Measurements from ENCODE around the gene SIRPB2. TPM values are rescaled to one million over a fixed set of nuclear protein-coding genes. Genes with fewer than 3 reads are reported as not detected.

The SIRPB2 gene
- total and polyA plus RNA-seq, 2 of the 4 experiments (the other 2 are of a cell fraction), result not detected

GRCh38 chr20:1462834-1463233 lies 28.4 kb downstream of the SIRPB2 start:
- TF ChIP-seq CHD1 (IDR thresholded peaks at IDR 0.05; ENCODE audit: low read depth, low read length), result no peak
- no peak for TF ChIP-seq RCOR1 (IDR thresholded peaks at IDR 0.05; ENCODE audit: insufficient replicate concordance, low read length)
- TF ChIP-seq RAD21 (IDR thresholded peaks at IDR 0.05; ENCODE audit: low read length), result no peak
- no peak for TF ChIP-seq BHLHE40 (IDR thresholded peaks at IDR 0.05; ENCODE audit: low read depth, low read length)
- no peak for TF ChIP-seq SMC3 (IDR thresholded peaks at IDR 0.05; ENCODE audit: low read depth, low read length)
- no peak for TF ChIP-seq MAFK (IDR thresholded peaks at IDR 0.05; ENCODE audit: low read depth, low read length)
- TF ChIP-seq USF2 (IDR thresholded peaks at IDR 0.05; ENCODE audit: low read depth, low read length), result no peak
- no peak for TF ChIP-seq MXI1 (IDR thresholded peaks at IDR 0.05; ENCODE audit: borderline replicate concordance, low read depth, low read length)
- no peak for TF ChIP-seq CEBPB (IDR thresholded peaks at IDR 0.05; ENCODE audit: low read depth, low read length)
- TF ChIP-seq MAZ (IDR thresholded peaks at IDR 0.05; ENCODE audit: borderline replicate concordance, low read depth, low read length), result no peak
- TF ChIP-seq CTCF (conservative IDR thresholded peaks at IDR 0.05; ENCODE audit: low read depth, low read length), result no peak
- TF ChIP-seq NFE2L2 (IDR thresholded peaks at IDR 0.05; ENCODE audit: low read depth, low read length), result no peak
- no peak for TF ChIP-seq FOS (IDR thresholded peaks at IDR 0.05; ENCODE audit: low read depth, low read length)
- no peak for TF ChIP-seq RFX5 (IDR thresholded peaks at IDR 0.05; ENCODE audit: low read depth, low read length)
- no peak for TF ChIP-seq ELK1 (IDR thresholded peaks at IDR 0.05; ENCODE audit: borderline replicate concordance, low read depth, low read length)
- no peak overlapping the region for H4K5ac ChIP-seq (ENCODE audit: low read depth, low read length)
- peaks cover 2% of the 10 kb centered on the region for H3K4me1 ChIP-seq (ENCODE audit: control insufficient read depth, insufficient read depth, low read length)
- H2BK5ac ChIP-seq (ENCODE audit: low read depth, low read length, poor library complexity, severe bottlenecking), result no peak overlapping the region
- H4K8ac ChIP-seq (ENCODE audit: low read depth in 2 of 2, low read length in 2 of 2), result no peak overlapping the region
- H3K9ac ChIP-seq (ENCODE audit: low read depth, low read length), result no peak overlapping the region
- no peak overlapping the region for H2AFZ ChIP-seq (replicated peaks; ENCODE audit: low read length, poor library complexity)
- H3K14ac ChIP-seq (replicated peaks; ENCODE audit: low read depth, low read length), result no peak overlapping the region
- no peaks in the 10 kb centered on the region; the same call in 1 of the 2 replicates for H3K27me3 ChIP-seq (ENCODE audit: control insufficient read depth, insufficient read depth, low read length)
- dilution Hi-C loops (cut with HindIII; ENCODE audit: low sequenced_read_pairs, unreplicated experiment) (no loop called here), intact Hi-C loops (cut with micrococcal nuclease) (no loop called here), in situ Hi-C loops (cut with MboI; ENCODE audit: low sequenced_read_pairs) (no loop called here)
- no peak overlapping the region for H2BK20ac ChIP-seq (ENCODE audit: low read depth, low read length)
- CTCF ChIA-PET, result no interaction called here
- no peak overlapping the region for H2AK5ac ChIP-seq (ENCODE audit: low read depth, low read length)
- no peak overlapping the region for H3K56ac ChIP-seq (ENCODE audit: extremely low read depth, insufficient read depth, low read length)
- H2BK15ac ChIP-seq (ENCODE audit: low read depth, low read length), result no peak overlapping the region
- peaks cover 48 to 75% of the 10 kb centered on the region in 2 experiments for H3K79me1 ChIP-seq (ENCODE audit: low read depth in 1 of 2, low read length in 2 of 2)
- H3K27ac ChIP-seq (ENCODE audit: insufficient read depth, low read length), result no peak overlapping the region
- POLR2A ChIA-PET (ENCODE audit: unreplicated experiment), result no interaction called here
- no peaks in the 10 kb centered on the region for H3K9me3 ChIP-seq (ENCODE audit: control insufficient read depth, insufficient read depth, low read length)
- H3K4me2 ChIP-seq (ENCODE audit: low read depth, low read length), result no peak overlapping the region
- H3K36me3 ChIP-seq (ENCODE audit: control insufficient read depth, insufficient read depth, low read length), result peaks cover 25% of the 10 kb centered on the region
- no peak overlapping the region for H3K23ac ChIP-seq (ENCODE audit: low read depth, low read length)
- no peak overlapping the region for H2BK120ac ChIP-seq (ENCODE audit: low read depth, low read length)
- H4K91ac ChIP-seq (ENCODE audit: insufficient read depth, low read depth, low read length), result no peak overlapping the region
- H3K4ac ChIP-seq (ENCODE audit: low read depth, low read length), result no peak overlapping the region
- peaks cover 38% of the 10 kb centered on the region for H4K20me1 ChIP-seq (ENCODE audit: insufficient read depth, low read length)
- H3K4me3 ChIP-seq (ENCODE audit: insufficient read depth, low read depth, low read length), result no peak overlapping the region
- no peak for DNase-seq
- H3K9me1 ChIP-seq (ENCODE audit: insufficient read depth, low read length), result peaks cover 11% of the 10 kb centered on the region; the same call in 1 of the 2 replicates
- no TSS peak for BruUV-seq (replicated peaks)
- no CpG with 5 or more reads among the region's 3 CpGs for WGBS, 2 experiments (ENCODE audit: extremely low coverage in 2 of 2, insufficient read length in 1 of 2)
- no peak overlapping the region for H2AK9ac ChIP-seq (replicated peaks; ENCODE audit: low read depth, low read length, poor library complexity)
- no peak for ATAC-seq (ENCODE audit: low read depth)
- H3K18ac ChIP-seq (ENCODE audit: low read depth, low read length), result no peak overlapping the region
